ENCODE measurements around the gene ARHGEF19.
A peak's percentile ranks its signal among the peaks of the same experiment; 100 is the strongest.

ARHGEF19 gene

GRCh38 chr1:16158025-16158424 lies 54.4 kb downstream of the ARHGEF19 start:
- Histone ChIP-seq H3K9me3 (ENCODE audit: insufficient read depth, low read depth, low read length) (no peaks in the 10 kb centered on the region), H3K36me3 (ENCODE audit: insufficient read depth, low read length) (no peaks in the 10 kb centered on the region; the same call in 1 of the 2 replicates), H3K9ac (ENCODE audit: low read depth, low read length) (no peak overlapping the region), H3K27me3 (ENCODE audit: insufficient read depth, low read length) (peaks cover 8% of the 10 kb centered on the region), H3K4me3 (ENCODE audit: low read length) (no peak overlapping the region), H3K27ac (ENCODE audit: low read depth, low read length) (no peak overlapping the region), H3K4me1 (ENCODE audit: insufficient read depth, low read length) (peaks cover 33% of the 10 kb centered on the region)
- 96% methylated on average over 5 of the region's 5 CpGs for WGBS

DNA sequence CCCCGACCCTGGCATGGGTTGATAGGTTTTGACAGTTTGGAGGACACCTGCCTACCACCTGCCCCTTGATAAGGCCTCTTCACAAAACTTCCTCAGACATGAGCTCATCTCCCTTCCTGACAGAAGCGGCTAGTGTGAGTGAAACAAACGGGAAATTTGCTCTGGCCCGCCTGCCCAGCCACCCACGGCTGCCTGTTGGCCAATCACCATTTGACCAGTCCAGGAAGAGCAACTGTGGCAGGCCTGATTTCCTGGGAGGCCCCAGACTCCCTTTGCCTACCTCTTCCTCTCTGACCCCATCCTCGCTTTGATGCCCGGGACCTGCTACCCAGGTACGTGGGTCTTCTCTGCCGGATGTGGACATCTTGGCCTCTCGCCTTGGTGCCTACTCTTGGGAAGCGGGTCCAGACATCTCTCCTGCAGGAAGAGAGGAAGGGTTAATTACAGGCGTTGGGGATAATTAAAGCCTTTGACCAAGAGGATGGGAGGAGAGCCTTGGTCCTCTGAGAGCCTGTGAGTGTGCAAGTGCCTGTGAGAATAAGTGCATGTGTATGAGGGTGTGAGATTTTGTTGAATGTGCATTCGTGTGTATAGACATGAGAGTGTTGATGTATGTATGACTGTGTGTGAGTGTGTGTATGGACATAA lies 55.5 kb downstream of the ARHGEF19 start:
- Histone ChIP-seq H3K4me1 (ENCODE audit: insufficient read depth, low read length) (peaks cover 34% of the 10 kb centered on the region), H3K36me3 (ENCODE audit: insufficient read depth, low read length) (no peaks in the 10 kb centered on the region; the same call in 1 of the 2 replicates), H3K9ac (ENCODE audit: low read depth, low read length) (no peak overlapping the region), H3K27me3 (ENCODE audit: insufficient read depth, low read length) (peaks cover 8% of the 10 kb centered on the region), H3K9me3 (ENCODE audit: insufficient read depth, low read depth, low read length) (no peaks in the 10 kb centered on the region), H3K27ac (ENCODE audit: low read depth, low read length) (no peak overlapping the region), H3K4me3 (ENCODE audit: low read length) (no peak overlapping the region)
- 73% methylated on average over 13 of the region's 13 CpGs for WGBS

GRCh38 chr1:16155537-16156410 lies 56.7 kb downstream of the ARHGEF19 start, which contains the start of gene EPHA2:
Gene EPHA2, minus strand, starts transcription at chr1:16156069. Its CDS starts 137 bp downstream, at chr1:16155932.
- peaks cover 40% of the 10 kb centered on the region for H3K4me1 ChIP-seq (ENCODE audit: insufficient read depth, low read length)

DNA sequence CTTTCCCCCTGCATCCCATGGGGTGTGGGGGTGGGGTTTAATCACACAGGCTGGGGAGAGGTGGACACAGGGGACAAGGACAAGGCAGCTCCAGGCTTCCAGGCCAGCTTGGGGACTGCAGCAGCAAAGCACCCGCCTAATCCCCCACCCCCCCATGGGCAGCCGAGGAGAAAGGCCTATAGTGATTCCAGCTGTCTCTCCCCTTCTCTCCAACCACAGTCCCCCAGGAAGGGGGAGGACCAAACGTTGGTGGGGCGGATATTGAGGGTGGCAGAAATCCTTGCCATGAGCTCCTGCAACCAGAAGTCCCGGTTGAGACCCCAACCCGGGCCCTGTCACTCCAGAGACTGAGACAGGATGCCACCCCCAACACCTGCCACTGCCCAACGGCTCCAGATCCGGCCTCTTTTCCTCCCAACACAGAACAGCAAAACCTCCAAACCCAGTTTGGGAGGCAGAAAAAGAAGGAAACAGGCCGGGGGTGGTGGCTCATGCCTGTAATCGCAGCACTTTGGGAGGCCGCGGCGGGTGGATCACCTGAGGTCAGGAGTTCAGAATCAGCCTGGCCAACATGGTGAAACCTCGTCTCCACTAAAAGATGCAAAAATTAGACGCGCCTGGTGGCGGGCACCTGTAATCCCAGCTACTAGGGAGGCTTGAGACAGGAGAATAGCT lies 58.3 kb downstream of the ARHGEF19 start:
- Histone ChIP-seq H3K4me1 (ENCODE audit: insufficient read depth, low read length) (peaks cover 40% of the 10 kb centered on the region), H3K4me3 (ENCODE audit: low read length) (peak overlapping the region; percentile 82), H3K36me3 (ENCODE audit: insufficient read depth, low read length) (peaks cover 21% of the 10 kb centered on the region), H3K9ac (ENCODE audit: low read depth, low read length) (peak overlapping the region; percentile 91; the same call in 1 of the 2 replicates), H3K27ac (ENCODE audit: low read depth, low read length) (no peak overlapping the region), H3K27me3 (ENCODE audit: insufficient read depth, low read length) (peaks cover 3% of the 10 kb centered on the region; the same call in 1 of the 2 replicates), H3K9me3 (ENCODE audit: insufficient read depth, low read depth, low read length) (no peaks in the 10 kb centered on the region)
- WGBS, result 15% methylated on average over 15 of the region's 17 CpGs

More at GRCh38 chr1:16155537-16156410, 56.7 kb downstream of the ARHGEF19 start, which contains the start of gene EPHA2:
- no peaks in the 10 kb centered on the region for H3K9me3 ChIP-seq (ENCODE audit: insufficient read depth, low read depth, low read length)
- H3K4me3 ChIP-seq (ENCODE audit: low read length), result peak within 1 kb of the TSS; percentile 82
- peaks cover 3% of the 10 kb centered on the region; the same call in 1 of the 2 replicates for H3K27me3 ChIP-seq (ENCODE audit: insufficient read depth, low read length)
- peak within 1 kb of the TSS; percentile 91 for H3K9ac ChIP-seq (ENCODE audit: low read depth, low read length)
- peak within 1 kb of the TSS; percentile 81 for H3K27ac ChIP-seq (ENCODE audit: low read depth, low read length)
- H3K36me3 ChIP-seq (ENCODE audit: insufficient read depth, low read length), result peaks cover 5% of the 10 kb centered on the region; the same call in 1 of the 2 replicates
- under 1% methylated on average over 89 of the region's 89 CpGs for whole genome bisulfite sequencing

DNA sequence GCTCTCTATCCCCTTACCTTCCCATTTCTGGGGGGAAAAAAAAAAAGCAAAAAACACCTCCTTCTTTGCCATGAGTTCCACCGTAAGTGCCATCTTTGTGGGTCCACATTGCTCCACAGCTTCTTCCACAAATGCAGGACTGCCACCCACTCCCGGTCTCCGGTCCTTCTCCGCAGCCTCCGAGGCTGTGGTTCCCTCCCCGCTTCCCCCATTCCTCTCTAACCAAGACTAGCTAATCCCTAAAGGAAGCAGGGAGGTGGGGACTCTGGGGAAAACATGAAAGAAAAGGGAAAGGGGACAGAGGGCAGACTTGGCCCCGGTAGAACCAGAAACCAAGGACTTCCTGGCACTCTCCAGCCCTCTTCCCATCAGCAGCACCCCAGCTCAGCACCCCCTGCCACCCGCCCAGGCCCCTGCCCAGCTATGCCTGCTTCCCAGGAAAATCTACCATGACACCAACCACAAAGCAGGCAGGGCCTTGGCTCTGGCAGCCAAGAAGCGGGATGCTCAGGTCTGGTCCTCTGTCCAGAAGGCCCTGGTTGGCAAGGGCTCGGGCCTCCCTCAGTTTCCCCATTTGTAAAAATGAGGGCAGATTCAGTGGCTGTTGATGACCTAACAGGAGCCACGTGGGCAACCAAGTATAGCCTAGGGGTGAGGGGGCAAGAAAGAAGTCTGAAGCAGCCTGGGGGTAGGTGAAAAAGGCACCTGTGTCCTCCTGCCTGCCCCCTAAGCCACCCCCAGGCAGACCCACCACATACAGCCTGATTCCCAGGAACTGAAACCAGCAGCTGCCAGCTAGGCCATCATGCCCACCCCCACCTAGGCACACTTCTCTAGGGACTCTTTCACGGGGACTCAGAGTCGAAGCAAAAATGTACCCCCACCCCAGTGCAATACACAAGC lies 59.1 kb downstream of the ARHGEF19 start:
- WGBS, result 24% methylated on average over 11 of the region's 13 CpGs
- Histone ChIP-seq H3K4me1 (ENCODE audit: insufficient read depth, low read length) (peaks cover 40% of the 10 kb centered on the region), H3K27me3 (ENCODE audit: insufficient read depth, low read length) (peaks cover 3% of the 10 kb centered on the region; the same call in 1 of the 2 replicates), H3K4me3 (ENCODE audit: low read length) (peak overlapping the region; percentile 82), H3K9ac (ENCODE audit: low read depth, low read length) (peak overlapping the region; percentile 91), H3K36me3 (ENCODE audit: insufficient read depth, low read length) (peaks cover 29% of the 10 kb centered on the region), H3K27ac (ENCODE audit: low read depth, low read length) (peak overlapping the region; percentile 4; the same call in 1 of the 2 replicates), H3K9me3 (ENCODE audit: insufficient read depth, low read depth, low read length) (no peaks in the 10 kb centered on the region)

DNA sequence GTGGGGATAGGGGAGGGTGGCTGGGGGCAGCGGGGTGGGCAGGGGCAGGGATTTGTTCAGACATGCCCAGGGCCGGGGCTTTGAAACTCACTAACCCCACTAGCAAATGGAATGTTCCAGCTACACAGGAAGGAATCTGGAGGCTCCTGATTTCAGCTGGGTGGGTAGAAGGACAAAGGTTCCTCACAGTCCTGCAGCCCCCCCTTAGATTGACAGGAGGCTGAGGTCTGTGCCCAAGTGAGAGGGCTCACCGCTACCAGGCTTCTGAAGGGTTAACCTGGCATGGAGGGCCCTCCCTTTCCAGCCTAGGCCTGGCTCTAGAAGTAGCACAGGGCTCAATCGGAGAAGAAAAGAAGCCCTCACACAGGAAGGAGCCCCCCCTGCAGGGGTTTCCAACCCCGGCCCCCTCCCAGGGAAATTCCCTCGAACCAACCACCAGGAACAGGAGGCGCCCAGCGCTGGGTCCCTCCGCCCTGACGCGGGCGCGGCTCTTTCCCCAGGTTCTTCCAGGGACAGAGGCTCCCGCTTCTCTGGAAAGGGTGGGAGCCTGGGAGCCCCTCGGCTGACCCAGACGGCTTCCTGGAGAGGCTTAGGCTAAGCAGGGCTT lies 59.9 kb downstream of the ARHGEF19 start:
- peaks cover 37% of the 10 kb centered on the region for H3K36me3 ChIP-seq (ENCODE audit: insufficient read depth, low read length)
- peak overlapping the region; percentile 82 for H3K4me3 ChIP-seq (ENCODE audit: low read length)
- H3K9ac ChIP-seq (ENCODE audit: low read depth, low read length), result peak overlapping the region; percentile 91

GRCh38 chr1:16151995-16152384 lies 60.5 kb downstream of the ARHGEF19 start:
- WGBS, result 78% methylated on average over 4 of the region's 4 CpGs
- Histone ChIP-seq H3K27ac (ENCODE audit: low read depth, low read length) (peak overlapping the region; percentile 48; the same call in 1 of the 2 replicates), H3K36me3 (ENCODE audit: insufficient read depth, low read length) (peaks cover 43% of the 10 kb centered on the region), H3K27me3 (ENCODE audit: insufficient read depth, low read length) (no peaks in the 10 kb centered on the region; the same call in 1 of the 2 replicates), H3K4me1 (ENCODE audit: insufficient read depth, low read length) (peaks cover 48% of the 10 kb centered on the region), H3K4me3 (ENCODE audit: low read length) (no peak overlapping the region), H3K9me3 (ENCODE audit: insufficient read depth, low read depth, low read length) (no peaks in the 10 kb centered on the region), H3K9ac (ENCODE audit: low read depth, low read length) (peak overlapping the region; percentile 22; the same call in 1 of the 2 replicates)

More for the DNA sequence above, 59.9 kb downstream of the ARHGEF19 start:
- Histone ChIP-seq H3K27me3 (ENCODE audit: insufficient read depth, low read length) (peaks cover 3% of the 10 kb centered on the region; the same call in 1 of the 2 replicates), H3K4me1 (ENCODE audit: insufficient read depth, low read length) (peaks cover 42% of the 10 kb centered on the region), H3K27ac (ENCODE audit: low read depth, low read length) (no peak overlapping the region; the same call in 1 of the 2 replicates), H3K9me3 (ENCODE audit: insufficient read depth, low read depth, low read length) (no peaks in the 10 kb centered on the region)
- whole genome bisulfite sequencing, result 15% methylated on average over 14 of the region's 16 CpGs

DNA sequence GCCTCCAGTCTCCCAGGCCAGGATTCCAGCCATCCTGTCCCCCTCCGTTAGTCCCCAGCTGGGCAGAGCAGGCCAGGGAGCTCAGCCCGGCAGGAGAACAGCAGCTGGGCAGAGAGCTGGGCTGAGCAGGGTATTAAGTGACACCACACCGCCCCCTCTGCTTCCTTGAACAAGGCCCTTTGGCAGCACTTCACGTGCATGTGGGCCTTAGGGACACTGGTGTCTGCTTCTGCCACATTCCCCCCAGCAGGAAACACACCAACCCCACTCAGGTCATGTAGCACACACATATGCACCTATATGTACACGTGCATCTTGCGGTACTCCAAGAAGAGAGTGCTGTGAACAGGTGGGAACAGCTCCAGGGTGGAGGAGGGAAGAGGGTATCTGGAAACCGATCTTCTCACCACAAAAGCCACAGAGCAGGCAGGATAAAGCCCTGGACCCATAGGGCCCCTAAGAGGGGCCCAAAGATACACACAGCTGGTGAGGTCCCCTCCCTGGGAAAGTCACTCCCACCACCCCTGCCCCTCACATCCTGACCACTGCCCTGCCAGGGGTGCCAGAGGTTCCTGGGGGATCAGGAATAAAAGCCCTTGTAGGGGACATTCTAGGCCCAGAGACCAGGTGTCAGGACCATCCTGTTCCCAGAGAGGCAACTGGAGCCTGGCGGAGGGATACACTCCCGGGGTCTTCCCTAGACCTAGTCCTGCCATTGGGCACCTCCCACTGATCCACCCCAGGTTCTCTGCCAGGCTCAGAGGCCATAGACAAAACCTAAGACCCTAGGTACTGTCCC lies 61.1 kb downstream of the ARHGEF19 start:
- H3K9me3 ChIP-seq (ENCODE audit: insufficient read depth, low read depth, low read length), result no peaks in the 10 kb centered on the region
- H3K36me3 ChIP-seq (ENCODE audit: insufficient read depth, low read length), result peaks cover 46% of the 10 kb centered on the region
- peak overlapping the region; percentile 1; the same call in 1 of the 2 replicates for H3K27ac ChIP-seq (ENCODE audit: low read depth, low read length)
- H3K4me1 ChIP-seq (ENCODE audit: insufficient read depth, low read length), result peaks cover 50% of the 10 kb centered on the region
- H3K4me3 ChIP-seq (ENCODE audit: low read length), result no peak overlapping the region
- no peaks in the 10 kb centered on the region; the same call in 1 of the 2 replicates for H3K27me3 ChIP-seq (ENCODE audit: insufficient read depth, low read length)
- no peak overlapping the region for H3K9ac ChIP-seq (ENCODE audit: low read depth, low read length)
- 71% methylated on average over 7 of the region's 9 CpGs for WGBS

DNA sequence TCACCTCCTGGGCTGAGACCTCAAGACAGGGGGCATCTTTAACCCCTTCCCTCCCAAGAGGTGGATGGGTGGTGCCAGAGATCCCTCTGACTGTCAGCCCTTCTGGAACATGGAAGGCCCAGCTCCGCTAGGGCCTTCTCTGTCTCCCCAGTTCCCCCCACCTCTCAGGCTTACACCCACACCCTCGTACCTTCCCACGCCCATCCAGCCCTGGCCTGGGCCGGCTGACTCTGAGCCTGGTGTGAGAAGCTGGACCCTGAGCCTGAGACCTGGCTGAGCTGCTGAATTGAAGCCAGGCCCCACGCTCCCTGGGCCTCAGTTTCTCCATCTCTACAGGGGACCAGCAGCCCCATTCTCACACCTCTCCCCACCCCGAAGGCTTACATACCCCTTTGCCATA lies 61.9 kb downstream of the ARHGEF19 start:
- H3K9ac ChIP-seq (ENCODE audit: low read depth, low read length), result no peak overlapping the region
- H3K4me1 ChIP-seq (ENCODE audit: insufficient read depth, low read length), result peaks cover 54% of the 10 kb centered on the region

More for the DNA sequence above, 61.9 kb downstream of the ARHGEF19 start:
- H3K27me3 ChIP-seq (ENCODE audit: insufficient read depth, low read length), result no peaks in the 10 kb centered on the region; the same call in 1 of the 2 replicates
- no peak overlapping the region for H3K27ac ChIP-seq (ENCODE audit: low read depth, low read length)
- WGBS, result 95% methylated on average over 6 of the region's 6 CpGs
- no peak overlapping the region for H3K4me3 ChIP-seq (ENCODE audit: low read length)
- peaks cover 46% of the 10 kb centered on the region for H3K36me3 ChIP-seq (ENCODE audit: insufficient read depth, low read length)
- no peaks in the 10 kb centered on the region for H3K9me3 ChIP-seq (ENCODE audit: insufficient read depth, low read depth, low read length)
